GM21619 (cell line): ENCODE measurements around the gene STMND1.
"Not testable (repeated sequence)": the region's sequence is repeated elsewhere in the genome, so short reads cannot be mapped to it uniquely, and the experiment has no call there.

Experiments used
- ATAC-seq: cut with Tn5 transposase; IDR thresholded peaks from one replicate; pipeline ENCODE4 v1.9.1; 2021; ENCODE audit not compliant: unreplicated experiment

STMND1 gene

GRCh38 chr6:17101422-17102257, at the start of gene STMND1:
Gene STMND1, plus strand, starts transcription at chr6:17102050. Its CDS starts 208 bp downstream, at chr6:17102258.
- no peak for ATAC-seq

DNA sequence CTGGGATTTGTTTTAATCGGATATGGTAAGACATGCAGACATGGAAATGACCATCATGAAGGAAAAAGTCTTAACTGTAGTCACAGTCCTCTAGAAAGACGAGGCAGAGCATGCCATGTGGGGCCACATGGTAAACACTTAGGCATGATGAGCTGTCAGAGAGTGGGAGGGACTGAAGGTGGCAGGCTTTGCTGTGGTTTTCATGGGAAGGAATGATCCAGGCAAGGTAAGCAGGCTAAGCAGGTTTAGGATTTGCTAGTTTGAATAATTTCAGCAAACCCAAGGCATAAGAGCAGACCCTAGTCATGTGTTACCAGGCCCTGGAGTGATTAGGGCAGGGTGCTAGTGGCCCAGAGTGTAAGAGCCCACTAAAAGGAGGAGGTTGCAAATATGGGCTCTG, 47.2 kb upstream of the STMND1 start:
- no peak for ATAC-seq

- ATAC-seq = no peak
These were observed 44.5 kb upstream of the STMND1 start for GRCh38 chr6:17057322-17057721.

GRCh38 chr6:17058550-17058949, 43.3 kb upstream of the STMND1 start:
- no peak for ATAC-seq

GRCh38 chr6:17059022-17059421, 42.8 kb upstream of the STMND1 start:
- no peak for ATAC-seq

GRCh38 chr6:17059850-17060249, 42.0 kb upstream of the STMND1 start:
- no peak for ATAC-seq

- ATAC-seq = no peak
These were observed 40.8 kb upstream of the STMND1 start for GRCh38 chr6:17061097-17061496.

DNA sequence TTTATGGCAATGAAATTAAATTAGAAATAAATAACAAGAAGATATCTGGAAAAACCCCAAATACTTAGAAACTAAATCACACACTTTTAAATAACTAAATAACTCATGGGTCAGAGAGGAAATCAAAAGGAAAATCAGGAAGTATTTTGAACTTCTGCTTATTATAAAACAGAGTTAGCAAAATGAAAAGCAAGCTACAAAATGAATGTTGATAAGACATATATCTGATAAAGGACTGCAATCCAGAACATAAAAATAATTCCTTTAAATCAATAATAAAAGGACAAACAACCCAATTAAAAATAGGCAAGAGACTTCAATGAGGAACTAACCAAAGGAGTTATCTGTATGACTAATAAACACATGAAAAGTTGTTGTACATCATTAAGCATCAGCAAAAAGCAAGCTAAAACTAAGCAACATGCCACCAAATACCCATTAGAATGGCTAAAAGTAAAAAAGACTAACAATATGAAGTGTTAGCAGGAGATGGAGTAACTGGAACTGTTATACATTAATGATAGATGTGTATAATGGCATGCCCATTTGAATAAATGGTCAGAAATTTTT, 38.9 kb upstream of the STMND1 start:
- no peak for ATAC-seq

DNA sequence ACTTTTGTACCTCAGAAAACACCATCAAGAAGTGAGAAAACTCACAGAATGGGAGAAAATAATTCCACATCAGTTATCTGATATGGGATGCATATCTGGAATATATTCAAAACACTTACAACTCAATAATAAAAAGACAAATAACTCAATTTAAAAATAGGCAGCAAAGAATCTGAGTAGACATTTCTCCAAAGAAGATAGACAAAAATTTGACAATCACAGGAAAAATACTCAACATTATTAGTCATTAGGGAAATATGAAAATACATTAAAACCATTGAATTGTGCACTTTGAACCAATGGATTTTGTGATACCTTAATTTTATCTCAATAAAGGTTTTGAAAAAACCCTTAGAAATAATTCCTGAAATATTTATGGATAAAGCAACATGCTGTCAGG, 36.9 kb upstream of the STMND1 start:
- ATAC-seq = no peak

- no peak for ATAC-seq
These were observed 35.2 kb upstream of the STMND1 start for GRCh38 chr6:17066610-17067009.

GRCh38 chr6:17068972-17069371, 32.9 kb upstream of the STMND1 start:
- ATAC-seq = not testable (repeated sequence)

DNA sequence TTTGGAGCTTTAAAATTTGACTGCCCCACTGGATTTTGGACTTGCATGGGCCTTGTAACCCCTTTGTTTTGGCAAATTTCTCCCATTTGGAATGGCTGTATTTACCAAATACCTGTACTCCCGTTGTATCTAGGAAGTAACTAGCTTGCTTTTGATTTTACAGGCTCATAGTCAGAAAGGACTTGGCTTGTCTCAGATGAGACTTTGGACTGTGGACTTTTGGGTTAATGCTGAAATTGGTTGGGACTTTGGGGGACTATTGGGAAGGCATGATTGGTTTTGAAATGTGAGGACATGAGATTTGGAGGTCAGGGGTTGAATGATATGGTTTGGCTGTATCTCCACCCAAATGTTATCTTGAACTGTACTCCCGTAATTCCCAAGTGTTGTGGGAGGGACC, 31.4 kb upstream of the STMND1 start:
- ATAC-seq = not testable (repeated sequence)

- ATAC-seq = not testable (repeated sequence)
These were observed 28.3 kb upstream of the STMND1 start for GRCh38 chr6:17073596-17073995.

DNA sequence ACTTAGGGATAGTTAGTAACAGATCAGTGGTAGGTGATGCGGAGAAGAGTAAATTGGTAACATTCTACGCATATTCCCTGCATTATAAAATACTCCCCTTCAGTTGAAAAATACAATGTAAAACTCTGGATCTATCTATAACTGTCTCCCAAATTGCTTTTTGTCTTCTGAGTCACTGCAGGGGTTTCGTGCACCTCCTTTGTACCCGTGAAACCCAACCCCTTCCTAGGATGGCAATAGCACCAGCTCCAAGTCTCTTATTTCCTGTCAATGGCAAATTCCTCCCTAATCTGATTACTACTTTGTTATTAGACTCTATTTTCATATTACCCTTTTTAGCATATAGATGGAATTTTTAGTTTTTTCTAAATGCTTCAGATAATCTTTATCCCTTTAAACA, 20.6 kb upstream of the STMND1 start:
- no peak for ATAC-seq

GRCh38 chr6:17081860-17082508, 19.9 kb upstream of the STMND1 start:
- no peak for ATAC-seq

- no peak for ATAC-seq
These were observed 18.5 kb upstream of the STMND1 start for GRCh38 chr6:17083397-17083796.

DNA sequence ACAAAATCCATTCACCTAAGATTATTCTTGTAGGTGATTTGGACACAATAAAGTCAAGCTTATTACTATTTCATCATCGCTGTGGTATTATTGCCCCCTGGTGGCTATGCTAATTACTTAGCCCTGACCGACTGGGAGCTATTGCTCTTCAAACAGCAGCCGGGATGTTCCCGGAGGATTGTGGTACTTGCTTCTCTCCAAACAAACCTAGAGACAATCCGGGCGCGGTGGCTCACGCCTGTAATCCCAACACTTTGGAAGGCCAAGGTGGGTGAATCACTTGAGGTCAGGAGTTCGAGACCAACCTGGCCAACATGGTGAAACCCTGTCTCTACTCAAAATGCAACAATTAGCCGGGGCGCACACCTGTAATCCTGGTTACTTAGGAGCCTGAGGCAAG, 15.4 kb upstream of the STMND1 start:
- ATAC-seq = no peak

DNA sequence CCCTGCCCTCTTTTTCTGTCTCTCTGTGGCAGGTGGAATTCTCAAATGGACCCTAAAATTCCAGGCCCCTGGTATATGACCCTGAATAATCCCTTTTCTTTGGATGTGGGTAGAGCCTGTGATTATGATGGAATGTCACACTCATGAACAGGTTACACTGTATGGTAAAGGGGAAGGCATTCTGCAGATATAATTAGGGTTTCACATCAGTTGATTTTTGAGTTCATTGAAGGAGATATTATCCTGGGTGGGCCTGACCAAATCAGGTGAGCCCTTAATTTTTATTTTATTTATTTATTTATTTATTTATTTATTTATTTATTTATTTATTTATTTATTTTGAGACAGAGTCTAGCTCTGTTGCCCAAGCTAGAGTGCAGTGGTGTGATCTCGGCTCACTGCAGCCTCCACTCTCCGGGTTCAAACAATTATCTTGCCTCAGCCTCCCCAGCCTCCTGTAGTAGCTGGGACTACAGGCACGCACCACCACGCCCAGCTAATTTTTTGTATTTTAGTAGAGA, 13.7 kb upstream of the STMND1 start:
- ATAC-seq = no peak

GRCh38 chr6:17091122-17091521, 10.7 kb upstream of the STMND1 start:
- ATAC-seq = no peak

- no peak for ATAC-seq
These were observed 8.2 kb upstream of the STMND1 start for GRCh38 chr6:17093686-17094085.

- no peak for ATAC-seq
These were observed 5.8 kb upstream of the STMND1 start for GRCh38 chr6:17096096-17096495.

GRCh38 chr6:17096652-17097051, 5.2 kb upstream of the STMND1 start:
- no peak for ATAC-seq
